Chondrocyte (in vitro differentiated cells): Measurements from ENCODE around the gene GTF3C2. TPM values are rescaled to one million over a fixed set of nuclear protein-coding genes. Genes with fewer than 3 reads are reported as not detected.
"Not testable (repeated sequence)": the region's sequence is repeated elsewhere in the genome, so short reads cannot be mapped to it uniquely, and the experiment has no call there.

Experiments
- DNase-seq: peaks from one replicate; pipeline ENCODE4 v3.0.0; 2021; ENCODE audit warnings: mixed read lengths, low spot score
- H3K27ac Mint-ChIP-seq: one replicate; pipeline ENCODE4 v1.8.0; 2021; ENCODE audit warnings: mild to moderate bottlenecking, moderate library complexity, mixed read lengths; ENCODE audit not compliant: unreplicated experiment
- H3K27me3 Mint-ChIP-seq: 2 replicates; pipeline ENCODE4 v1.8.0; 2021; ENCODE audit warnings: low read depth, mixed read lengths
- H3K36me3 Mint-ChIP-seq: 2 replicates; pipeline ENCODE4 v1.8.0; 2021; ENCODE audit warnings: low read depth, mixed read lengths
- H3K4me1 Mint-ChIP-seq: 2 replicates; pipeline ENCODE4 v1.8.0; 2021; ENCODE audit warnings: low read depth, mild to moderate bottlenecking, mixed read lengths
- H3K4me3 Mint-ChIP-seq: one replicate; pipeline ENCODE4 v1.8.0; 2021; ENCODE audit warnings: mild to moderate bottlenecking, moderate library complexity, mixed read lengths; ENCODE audit not compliant: unreplicated experiment
- H3K9me3 Mint-ChIP-seq: 2 replicates; pipeline ENCODE4 v1.8.0; 2021; ENCODE audit warnings: low read depth, mixed read lengths
- total RNA-seq: library from RNA; stranded (reverse); gene quantifications from 3 replicates; pipeline ENCODE4 v1.2.1, GENCODE V29; 2021
- TF ChIP-seq, protein P1 (sequence below): fragments of 200-600 bp; sonication (generic); IDR thresholded peaks from 2 replicates; pipeline ENCODE4 v1.5.0; 2021; ENCODE audit warnings: antibody characterized with exemption, mild to moderate bottlenecking, moderate library complexity

The GTF3C2 gene
- total RNA-seq, 1 donor from 2014 or later: 42.0 TPM

- Mint-ChIP-seq H3K4me3 (no peak overlapping the region), H3K27me3 (no peaks in the 10 kb centered on the region), H3K9me3 (no peaks in the 10 kb centered on the region), H3K36me3 (peaks cover 22% of the 10 kb centered on the region), H3K27ac (no peak overlapping the region), H3K4me1 (peaks cover 9% of the 10 kb centered on the region)
- DNase-seq: no peak
- TF ChIP-seq, protein P1, sequence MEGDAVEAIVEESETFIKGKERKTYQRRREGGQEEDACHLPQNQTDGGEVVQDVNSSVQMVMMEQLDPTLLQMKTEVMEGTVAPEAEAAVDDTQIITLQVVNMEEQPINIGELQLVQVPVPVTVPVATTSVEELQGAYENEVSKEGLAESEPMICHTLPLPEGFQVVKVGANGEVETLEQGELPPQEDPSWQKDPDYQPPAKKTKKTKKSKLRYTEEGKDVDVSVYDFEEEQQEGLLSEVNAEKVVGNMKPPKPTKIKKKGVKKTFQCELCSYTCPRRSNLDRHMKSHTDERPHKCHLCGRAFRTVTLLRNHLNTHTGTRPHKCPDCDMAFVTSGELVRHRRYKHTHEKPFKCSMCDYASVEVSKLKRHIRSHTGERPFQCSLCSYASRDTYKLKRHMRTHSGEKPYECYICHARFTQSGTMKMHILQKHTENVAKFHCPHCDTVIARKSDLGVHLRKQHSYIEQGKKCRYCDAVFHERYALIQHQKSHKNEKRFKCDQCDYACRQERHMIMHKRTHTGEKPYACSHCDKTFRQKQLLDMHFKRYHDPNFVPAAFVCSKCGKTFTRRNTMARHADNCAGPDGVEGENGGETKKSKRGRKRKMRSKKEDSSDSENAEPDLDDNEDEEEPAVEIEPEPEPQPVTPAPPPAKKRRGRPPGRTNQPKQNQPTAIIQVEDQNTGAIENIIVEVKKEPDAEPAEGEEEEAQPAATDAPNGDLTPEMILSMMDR: no peak
Observed at GRCh38 chr2:27362678-27363420, 6.3 kb upstream of the GTF3C2 start.

- peak overlapping the region; percentile 100 for H3K27ac Mint-ChIP-seq
- H3K4me1 Mint-ChIP-seq: peaks cover 39% of the 10 kb centered on the region
- no peaks in the 10 kb centered on the region for H3K27me3 Mint-ChIP-seq
- TF ChIP-seq, protein P1: no peak
- DNase-seq: no peak
- H3K4me3 Mint-ChIP-seq: peak overlapping the region; percentile 99
- H3K36me3 Mint-ChIP-seq: no peaks in the 10 kb centered on the region
- H3K9me3 Mint-ChIP-seq: no peaks in the 10 kb centered on the region
Observed at GRCh38 chr2:27356056-27356381, 545 bp downstream of the GTF3C2 start.

DNA sequence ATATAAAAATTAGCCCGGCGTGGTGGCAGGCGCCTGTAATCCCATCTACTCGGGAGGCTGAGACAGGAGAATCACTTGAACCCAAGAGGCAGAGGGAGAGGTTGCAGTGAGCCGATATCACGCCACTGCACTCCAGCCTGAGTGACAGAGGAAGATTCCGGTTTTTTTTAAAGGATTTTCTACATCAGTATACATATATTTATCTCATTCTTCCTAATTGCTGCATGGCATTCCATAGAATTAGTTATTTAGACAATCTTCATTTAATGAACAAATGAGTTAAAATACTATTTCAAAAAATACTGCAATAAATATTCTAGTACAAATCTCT lies 2.0 kb downstream of the GTF3C2 start:
- no peaks in the 10 kb centered on the region for H3K27me3 Mint-ChIP-seq

GRCh38 chr2:27353762-27354596 lies 2.6 kb downstream of the GTF3C2 start:
- H3K27me3 Mint-ChIP-seq: no peaks in the 10 kb centered on the region
- H3K9me3 Mint-ChIP-seq: no peaks in the 10 kb centered on the region
- DNase-seq: no peak
- TF ChIP-seq, protein P1: no peak
- H3K27ac Mint-ChIP-seq: no peak overlapping the region
- H3K4me1 Mint-ChIP-seq: peaks cover 44% of the 10 kb centered on the region
- H3K4me3 Mint-ChIP-seq: no peak overlapping the region
- H3K36me3 Mint-ChIP-seq: no peaks in the 10 kb centered on the region

More for the DNA sequence above, 2.0 kb downstream of the GTF3C2 start:
- TF ChIP-seq, protein P1: no peak
- DNase-seq: no peak
- H3K9me3 Mint-ChIP-seq: no peaks in the 10 kb centered on the region
- no peak overlapping the region for H3K4me3 Mint-ChIP-seq
- peaks cover 44% of the 10 kb centered on the region for H3K4me1 Mint-ChIP-seq
- no peaks in the 10 kb centered on the region for H3K36me3 Mint-ChIP-seq
- H3K27ac Mint-ChIP-seq: no peak overlapping the region

- not testable (repeated sequence) for DNase-seq, H3K4me3 Mint-ChIP-seq, H3K9me3 Mint-ChIP-seq, H3K27ac Mint-ChIP-seq, H3K36me3 Mint-ChIP-seq, H3K27me3 Mint-ChIP-seq
- H3K4me1 Mint-ChIP-seq: peaks cover 40% of the 10 kb centered on the region
Observed at GRCh38 chr2:27353386-27353761, 3.2 kb downstream of the GTF3C2 start.
